PC-3 (cell line): ENCODE results near the gene B4GALT2. TPM values are rescaled to one million over a fixed set of nuclear protein-coding genes. Genes with fewer than 3 reads are reported as not detected.

Experiments used
- ATAC-seq: fragments of 200-7000 bp; cut with Tn5 transposase; 2 replicates; pipeline ENCODE4 v1.9.1; 2020; ENCODE audit warnings: mild to moderate bottlenecking, moderate library complexity
- BruUV-seq: library from RNA; stranded (reverse); fragments of 400-500 nt; replicated peaks from 2 replicates; lab custom pipeline; 2021; lab: Mats Ljungman, UMichigan
- CTCF ChIA-PET: fragments of 300-600 bp; sonication (Branson Sonifier 250); formaldehyde crosslinking; loops from one replicate; lab custom pipeline; 2022; ENCODE audit warnings: antibody characterized with exemption; lab: Charles Lee
- POLR2A ChIA-PET: fragments of 300-600 bp; sonication (Branson Sonifier 250); formaldehyde crosslinking; loops from one replicate; lab custom pipeline; 2022; ENCODE audit warnings: antibody characterized with exemption; ENCODE audit not compliant: unreplicated experiment; lab: Charles Lee
- DNase-seq: peaks from one replicate; pipeline ENCODE4 v3.0.0-alpha.2; 2015
- H2AFZ ChIP-seq: fragments of 300-600 bp; sonication (generic); 2 replicates; pipeline ENCODE4 v1.6.0; 2016; ENCODE audit warnings: antibody characterized with exemption, low read length
- H3F3A ChIP-seq: fragments of 300-600 bp; sonication (generic); one replicate; pipeline ENCODE4 v1.6.0; 2017; ENCODE audit warnings: antibody characterized with exemption, low read length, control low read depth, mild to moderate bottlenecking; ENCODE audit not compliant: unreplicated experiment
- H3K27ac ChIP-seq: fragments of 300-600 bp; sonication (generic); 2 replicates; pipeline ENCODE4 v1.5.1; 2016; ENCODE audit warnings: mild to moderate bottlenecking, low read length
- H3K27me3 ChIP-seq: fragments of 300-600 bp; sonication (generic); 2 replicates; pipeline ENCODE4 v1.6.1; 2016; ENCODE audit warnings: low read length, mixed read lengths
- H3K36me3 ChIP-seq: fragments of 300-600 bp; sonication (generic); 2 replicates; pipeline ENCODE4 v1.6.1; 2016; ENCODE audit warnings: low read depth, mixed run types, low read length, mixed read lengths
- H3K4me1 ChIP-seq: fragments of 300-600 bp; sonication (generic); 2 replicates; pipeline ENCODE4 v1.5.1; 2016; ENCODE audit warnings: low read length; ENCODE audit not compliant: insufficient read depth
- H3K4me2 ChIP-seq: fragments of 300-600 bp; sonication (generic); 2 replicates; pipeline ENCODE4 v1.6.0; 2016; ENCODE audit warnings: low read length
- H3K4me3 ChIP-seq: fragments of 300-600 bp; sonication (generic); 2 replicates; pipeline ENCODE4 v1.5.1; 2016; ENCODE audit warnings: mild to moderate bottlenecking, low read length, mixed read lengths
- H3K79me2 ChIP-seq: fragments of 300-600 bp; sonication (generic); 2 replicates; pipeline ENCODE4 v1.6.1; 2017; ENCODE audit warnings: low read length, mixed read lengths
- H3K9ac ChIP-seq: fragments of 300-600 bp; sonication (generic); 2 replicates; pipeline ENCODE4 v1.6.0; 2016; ENCODE audit warnings: mild to moderate bottlenecking, low read length
- H3K9me2 ChIP-seq: fragments of 300-600 bp; sonication (generic); replicated peaks from 2 replicates; pipeline ENCODE4 v1.6.1; 2016; ENCODE audit warnings: mixed run types, low read length, mixed read lengths
- H3K9me3 ChIP-seq: fragments of 300-600 bp; sonication (generic); 2 replicates; pipeline ENCODE4 v1.6.1; 2016; ENCODE audit warnings: low read length, mixed read lengths
- H4K20me1 ChIP-seq: fragments of 300-600 bp; sonication (generic); 2 replicates; pipeline ENCODE4 v1.6.1; 2016; ENCODE audit warnings: low read length, mixed read lengths
- EZH2 ChIP-seq: fragments of 300-600 bp; sonication (generic); IDR thresholded peaks from one replicate; pipeline ENCODE4 v1.6.1; 2017; ENCODE audit warnings: antibody characterized with exemption, mild to moderate bottlenecking, low read length; ENCODE audit not compliant: unreplicated experiment
- EZH2phosphoT487 ChIP-seq: fragments of 300-600 bp; sonication (generic); IDR thresholded peaks from 2 replicates; pipeline ENCODE4 v1.6.1; 2018; ENCODE audit warnings: mild to moderate bottlenecking, antibody characterized with exemption, low read length, borderline replicate concordance
- intact Hi-C: fragments of 100-400 bp; cut with micrococcal nuclease; formaldehyde crosslinking; loops from 2 replicates; pipeline ENCODE4 v1.9.0; 2023
- total RNA-seq: library from RNA; depleted of rRNA; stranded (reverse); fragments of >200 nt; gene quantifications from 2 replicates; pipeline ENCODE4 v1.2.3, GENCODE V29; 2014; rRNA removed
- TF ChIP-seq, protein P1 (sequence below): fragments of 300-600 bp; sonication (generic); conservative IDR thresholded peaks from 2 replicates; pipeline ENCODE4 v1.5.1; 2017; ENCODE audit warnings: antibody characterized with exemption, low read depth, mild to moderate bottlenecking, low read length

B4GALT2 gene
- total RNA-seq, 1 experiment from 2014 or later = 103 TPM

DNA sequence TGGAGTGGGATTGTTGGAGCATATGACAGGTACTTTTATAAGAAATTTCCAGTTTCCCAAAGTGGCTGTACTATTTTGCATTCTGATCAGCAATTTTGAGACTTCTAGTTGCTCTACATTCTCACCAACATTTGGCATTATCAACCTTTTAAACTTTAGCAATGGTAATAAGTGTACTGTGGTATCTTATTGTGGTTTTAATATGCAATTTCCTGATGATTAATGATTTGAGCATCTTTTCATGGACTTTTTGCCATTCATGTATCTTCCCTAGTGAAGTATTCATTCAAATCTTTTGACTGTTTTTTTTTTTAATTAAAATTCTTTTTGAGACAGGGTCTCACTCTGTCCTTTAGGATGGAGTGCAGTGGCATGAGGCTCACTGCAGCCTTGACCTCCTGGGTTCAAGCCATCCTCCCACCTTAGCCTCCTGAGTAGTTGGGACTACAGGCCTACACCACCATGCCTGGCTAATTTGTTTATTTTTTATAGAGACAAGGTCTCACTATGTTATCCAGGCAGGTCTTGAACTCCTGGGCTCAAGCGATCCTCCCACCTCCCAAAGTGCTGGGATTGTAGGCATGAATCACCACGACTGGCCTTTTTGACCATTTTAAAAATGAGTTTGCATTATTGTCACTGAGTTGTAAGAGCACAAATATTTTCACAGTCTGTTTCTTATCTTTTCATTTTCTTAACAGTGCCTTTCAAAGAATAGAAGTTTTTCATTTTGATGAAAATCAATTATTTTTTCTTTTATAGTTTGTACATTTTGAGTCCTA lies 60.1 kb downstream of the B4GALT2 start:
- Histone ChIP-seq H3K36me3 (no peaks in the 10 kb centered on the region), H3K79me2 (no peaks in the 10 kb centered on the region), H3K9ac (0 out of 2 replicates have a peak overlapping the region, but pooled peaks have one; percentile 17), H3K4me1 (peaks cover 48% of the 10 kb centered on the region), H3K9me2 (no peaks in the 10 kb centered on the region), H3K9me3 (no peaks in the 10 kb centered on the region), H3K4me2 (peak overlapping the region; percentile 46), H3F3A (no peaks in the 10 kb centered on the region), H3K4me3 (no peak overlapping the region), H3K27me3 (no peaks in the 10 kb centered on the region), H4K20me1 (no peaks in the 10 kb centered on the region), H2AFZ (no peak overlapping the region), H3K27ac (peak overlapping the region; percentile 72)
- CTCF ChIA-PET = no interaction called here
- BruUV-seq = no TSS peak
- intact Hi-C loops = loop anchor here (5.0 kb wide), 2 partner anchors 47 to 277 kb away; partner anchors contain the start of gene CCDC24
- TF ChIP-seq, protein P1, sequence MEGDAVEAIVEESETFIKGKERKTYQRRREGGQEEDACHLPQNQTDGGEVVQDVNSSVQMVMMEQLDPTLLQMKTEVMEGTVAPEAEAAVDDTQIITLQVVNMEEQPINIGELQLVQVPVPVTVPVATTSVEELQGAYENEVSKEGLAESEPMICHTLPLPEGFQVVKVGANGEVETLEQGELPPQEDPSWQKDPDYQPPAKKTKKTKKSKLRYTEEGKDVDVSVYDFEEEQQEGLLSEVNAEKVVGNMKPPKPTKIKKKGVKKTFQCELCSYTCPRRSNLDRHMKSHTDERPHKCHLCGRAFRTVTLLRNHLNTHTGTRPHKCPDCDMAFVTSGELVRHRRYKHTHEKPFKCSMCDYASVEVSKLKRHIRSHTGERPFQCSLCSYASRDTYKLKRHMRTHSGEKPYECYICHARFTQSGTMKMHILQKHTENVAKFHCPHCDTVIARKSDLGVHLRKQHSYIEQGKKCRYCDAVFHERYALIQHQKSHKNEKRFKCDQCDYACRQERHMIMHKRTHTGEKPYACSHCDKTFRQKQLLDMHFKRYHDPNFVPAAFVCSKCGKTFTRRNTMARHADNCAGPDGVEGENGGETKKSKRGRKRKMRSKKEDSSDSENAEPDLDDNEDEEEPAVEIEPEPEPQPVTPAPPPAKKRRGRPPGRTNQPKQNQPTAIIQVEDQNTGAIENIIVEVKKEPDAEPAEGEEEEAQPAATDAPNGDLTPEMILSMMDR = no peak
- TF ChIP-seq EZH2phosphoT487 = no peak
- TF ChIP-seq EZH2 = no peak
- POLR2A ChIA-PET = no interaction called here
- peak; percentile 32 for ATAC-seq
- DNase-seq = peak; percentile 65

DNA sequence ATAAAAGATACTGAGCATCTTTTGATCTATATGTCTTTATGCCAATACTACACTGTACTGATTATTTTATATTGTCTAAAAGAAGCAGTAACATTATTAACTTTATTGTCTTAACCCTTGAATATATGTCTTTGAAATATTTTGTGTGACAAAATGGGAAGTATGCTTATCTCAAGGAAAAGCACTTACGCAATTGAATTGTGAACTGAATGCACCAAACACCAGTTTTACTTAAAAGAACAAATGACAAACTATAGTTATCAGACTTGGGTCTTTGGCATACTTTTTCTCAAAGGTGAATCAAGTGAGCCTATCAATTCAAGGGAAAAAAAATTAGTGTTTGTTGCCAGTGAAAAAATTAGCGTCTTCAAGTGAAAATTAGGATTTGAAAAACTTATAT lies 61.4 kb downstream of the B4GALT2 start:
- ChIA-PET POLR2A (no interaction called here), CTCF (no interaction called here)
- Histone ChIP-seq H3F3A (no peaks in the 10 kb centered on the region), H3K4me1 (peaks cover 60% of the 10 kb centered on the region), H3K9ac (no peak overlapping the region), H3K4me3 (no peak overlapping the region), H3K79me2 (no peaks in the 10 kb centered on the region), H3K36me3 (no peaks in the 10 kb centered on the region), H3K9me2 (no peaks in the 10 kb centered on the region), H3K9me3 (no peaks in the 10 kb centered on the region), H2AFZ (no peak overlapping the region), H3K27me3 (no peaks in the 10 kb centered on the region), H3K27ac (peak overlapping the region; percentile 2; the same call in 1 of the 2 replicates), H3K4me2 (0 out of 2 replicates have a peak overlapping the region, but pooled peaks have one; percentile 0), H4K20me1 (no peaks in the 10 kb centered on the region)
- no peak for TF ChIP-seq EZH2
- TF ChIP-seq EZH2phosphoT487 = no peak
- TF ChIP-seq, protein P1 = no peak
- intact Hi-C loops = no loop called here
- no peak for ATAC-seq
- no TSS peak for BruUV-seq
- no peak for DNase-seq

Other genes with a start within 250 kb of the B4GALT2 start
- 35.5 and 36.0 TPM in 2 replicates for gene ARTN, start 45.4 kb upstream of the B4GALT2 start, total RNA-seq
- 33.7 and 45.4 TPM in 2 replicates for gene IPO13, start 32.3 kb upstream of the B4GALT2 start, total RNA-seq
- gene DPH2, start 9.2 kb upstream of the B4GALT2 start, total RNA-seq = 46.3 and 59.0 TPM in 2 replicates
- gene ATP6V0B, start 4.2 kb upstream of the B4GALT2 start, total RNA-seq = 207 and 241 TPM in 2 replicates
- gene CCDC24, start 12.4 kb downstream of the B4GALT2 start, total RNA-seq = 10.1 and 21.9 TPM in 2 replicates
- 11.2 and 15.7 TPM in 2 replicates for gene SLC6A9, start 52.3 kb downstream of the B4GALT2 start, total RNA-seq
- gene KLF17, start 139.6 kb downstream of the B4GALT2 start, total RNA-seq = 0.26 and 0.58 TPM in 2 replicates
- not detected in 2 replicates for gene KLF18, start 162.4 kb downstream of the B4GALT2 start, total RNA-seq
- 55.5 and 59.0 TPM in 2 replicates for gene DMAP1, start 234.3 kb downstream of the B4GALT2 start, total RNA-seq